Posterior vena cava (tissue), 2 donors: Measurements from ENCODE around the gene PPP1R9B. TPM values are rescaled to one million over a fixed set of nuclear protein-coding genes. Genes with fewer than 3 reads are reported as not detected.
A peak's percentile ranks its signal among the peaks of the same experiment; 100 is the strongest.

Experiments used
- DNase-seq: peaks from one replicate; pipeline ENCODE4 v3.0.0-alpha.2; 2020; ENCODE audit warnings: low spot score
- intact Hi-C, 2 donors: fragments of 100-400 bp; cut with DNase I; formaldehyde crosslinking; loops; one replicate each; pipeline versions ENCODE4 v1.14.1 to v1.14.2; 2022 to 2023
- total RNA-seq, 2 donors: library from RNA; stranded (reverse); fragmentation: NEBNext Ultra II Directional; extraction: Animal tissue kit (Norgen Biotek cat#: 25700); gene quantifications; one replicate each; pipeline ENCODE4 v1.2.1, GENCODE V29; 2021
- donor health status: DM: yes; HTN: yes; CAD: no.
- donor health status: DM: yes; HTN: yes; CAD: no.

PPP1R9B gene
- total RNA-seq, 2 donors from 2014 or later = 51.4 to 53.7 TPM

DNA sequence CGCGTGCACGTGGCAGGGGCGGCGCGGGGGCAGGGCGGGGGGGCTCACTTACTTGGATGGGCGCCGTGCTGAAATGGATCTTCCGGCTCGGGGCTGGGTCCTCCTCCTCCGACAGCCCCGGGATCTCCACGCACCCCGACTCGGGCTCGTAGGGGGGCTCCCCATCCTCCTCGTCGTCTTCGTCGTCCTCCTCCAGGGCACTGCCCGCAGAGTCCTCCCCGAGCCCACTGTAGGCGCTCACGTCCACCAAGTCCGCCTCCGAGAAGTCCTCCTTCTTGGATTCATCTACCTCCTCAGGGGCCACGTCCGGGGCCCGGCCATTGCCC lies 1.4 kb downstream of the PPP1R9B start:
- intact Hi-C loops = no loop called here
- no peak for DNase-seq

DNA sequence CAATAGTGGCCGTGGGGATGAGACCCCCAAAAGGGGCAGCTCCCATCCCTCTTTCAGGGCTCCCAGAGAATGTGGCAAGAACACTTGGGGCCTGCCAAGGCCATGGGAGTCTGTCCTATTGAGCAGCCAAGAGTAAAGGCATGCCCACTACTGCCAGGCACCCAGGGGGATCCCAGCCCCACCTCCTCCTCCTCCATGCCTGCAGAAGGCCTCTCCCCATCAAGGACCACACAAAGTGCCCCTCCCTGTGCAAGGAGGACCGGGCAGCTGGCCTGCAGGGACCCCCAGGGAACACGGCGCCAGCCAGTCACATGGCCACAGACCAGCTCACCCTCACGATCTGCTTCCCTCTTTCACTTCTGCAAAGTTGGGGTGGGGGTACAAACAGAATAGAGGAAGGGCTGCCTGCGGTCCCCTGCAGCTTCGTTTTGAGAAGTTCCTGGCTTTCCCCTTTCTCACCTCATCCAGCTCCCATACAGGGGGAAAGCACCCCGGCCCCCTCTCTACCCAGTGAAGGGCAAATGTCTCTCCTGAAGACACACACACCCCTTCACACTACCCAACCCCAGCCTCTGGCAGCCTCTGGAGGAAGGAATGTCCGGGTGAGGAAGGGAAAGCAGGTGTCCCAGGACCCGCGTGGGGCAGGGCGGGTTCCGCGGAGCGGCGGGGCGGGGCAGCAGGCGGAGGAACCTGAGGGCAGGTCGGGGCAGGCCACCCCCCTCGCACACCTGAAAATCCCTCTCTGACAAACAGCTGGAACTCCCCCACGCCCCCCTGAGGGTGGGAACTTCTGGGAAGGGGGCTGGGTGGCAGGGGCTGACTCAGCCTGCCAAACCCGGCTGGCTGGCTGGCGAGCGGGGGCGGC lies 2.0 kb downstream of the PPP1R9B start:
- DNase-seq = peak; percentile 86
- intact Hi-C loops = no loop called here

GRCh38 chr17:50147841-50148225 lies 2.6 kb downstream of the PPP1R9B start:
- intact Hi-C loops = no loop called here
- no peak for DNase-seq

GRCh38 chr17:50146927-50147665 lies 3.4 kb downstream of the PPP1R9B start:
- intact Hi-C loops = no loop called here
- DNase-seq = no peak

- no peak for DNase-seq
- intact Hi-C loops = no loop called here
Measured at GRCh38 chr17:50146230-50146926, 4.1 kb downstream of the PPP1R9B start.

GRCh38 chr17:50145532-50146229 lies 4.8 kb downstream of the PPP1R9B start:
- intact Hi-C loops = no loop called here
- DNase-seq = no peak

DNA sequence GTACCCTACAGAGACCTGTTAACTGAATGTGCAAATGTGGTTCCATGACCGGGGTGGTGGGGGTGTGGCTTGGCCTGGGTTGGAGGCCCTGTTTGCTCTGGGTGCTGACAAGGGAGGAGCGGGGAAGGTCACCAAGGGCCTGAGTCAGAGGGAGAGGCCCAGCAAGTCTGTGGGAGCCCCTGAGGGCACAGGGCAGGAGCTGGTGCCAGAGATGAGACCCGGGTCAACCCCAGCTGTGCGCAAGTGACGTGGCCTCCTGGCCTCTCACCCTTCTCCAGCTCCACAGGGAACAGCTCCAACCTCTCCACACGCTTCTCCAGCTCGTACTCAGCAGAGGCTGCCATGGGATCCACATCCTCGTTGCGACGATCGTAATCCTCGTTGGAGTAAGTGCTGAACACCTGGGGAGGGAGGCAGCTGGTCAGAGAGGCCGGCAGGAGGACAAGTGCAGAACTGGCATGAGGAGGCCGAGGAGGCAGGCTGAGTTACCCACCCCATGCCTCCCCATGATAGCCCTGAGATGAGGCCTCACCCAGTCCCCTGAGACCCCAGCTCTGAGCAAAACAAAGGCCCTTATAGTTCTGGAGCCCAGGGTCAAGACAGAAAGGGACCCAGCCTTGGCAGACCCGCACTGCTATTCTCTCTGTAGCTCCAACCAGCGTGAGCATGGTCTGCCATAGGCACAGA lies 5.5 kb downstream of the PPP1R9B start:
- DNase-seq = no peak
- intact Hi-C loops = no loop called here

GRCh38 chr17:50144355-50144754 lies 6.1 kb downstream of the PPP1R9B start:
- intact Hi-C loops = no loop called here
- no peak for DNase-seq

- no peak for DNase-seq
- intact Hi-C loops = no loop called here
Measured at GRCh38 chr17:50143461-50144176, 6.9 kb downstream of the PPP1R9B start.

- DNase-seq = no peak
- intact Hi-C loops = no loop called here
Measured at GRCh38 chr17:50141745-50142110, 8.7 kb downstream of the PPP1R9B start.

DNA sequence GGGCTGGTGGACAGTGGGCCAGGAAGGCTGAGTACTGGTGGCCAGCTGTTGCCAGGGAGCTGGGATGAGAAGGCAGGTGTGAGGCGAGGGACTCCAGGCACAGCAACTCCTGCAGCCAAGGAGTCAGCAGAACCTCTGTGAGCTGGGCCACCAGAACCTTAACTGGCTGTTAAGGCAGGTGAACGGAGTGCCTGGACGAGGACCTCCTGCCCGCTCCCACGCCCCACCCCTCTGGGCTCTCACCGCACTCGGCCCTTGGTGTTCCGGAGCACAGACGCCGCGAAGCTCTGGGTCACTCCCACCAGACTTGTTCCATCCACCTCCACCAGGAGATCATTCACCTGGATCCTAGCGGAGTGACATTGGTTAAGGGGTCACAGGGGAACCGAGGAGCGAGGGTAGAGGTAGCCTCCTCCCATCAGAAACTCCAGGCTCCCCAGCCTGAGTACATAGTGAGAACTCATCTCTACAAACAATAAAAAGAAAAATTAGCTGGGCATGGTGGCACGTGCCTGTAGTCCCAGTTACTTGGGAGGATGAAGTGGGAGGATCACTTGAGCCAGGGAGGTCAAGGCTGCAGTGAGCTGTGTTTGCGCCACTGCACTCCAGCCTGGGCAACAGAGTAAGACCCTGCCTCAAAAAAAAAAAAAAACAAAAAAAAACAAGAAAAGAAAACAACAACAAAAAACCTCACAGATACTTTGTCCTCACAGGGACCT lies 9.3 kb downstream of the PPP1R9B start:
- intact Hi-C loops = no loop called here

DNA sequence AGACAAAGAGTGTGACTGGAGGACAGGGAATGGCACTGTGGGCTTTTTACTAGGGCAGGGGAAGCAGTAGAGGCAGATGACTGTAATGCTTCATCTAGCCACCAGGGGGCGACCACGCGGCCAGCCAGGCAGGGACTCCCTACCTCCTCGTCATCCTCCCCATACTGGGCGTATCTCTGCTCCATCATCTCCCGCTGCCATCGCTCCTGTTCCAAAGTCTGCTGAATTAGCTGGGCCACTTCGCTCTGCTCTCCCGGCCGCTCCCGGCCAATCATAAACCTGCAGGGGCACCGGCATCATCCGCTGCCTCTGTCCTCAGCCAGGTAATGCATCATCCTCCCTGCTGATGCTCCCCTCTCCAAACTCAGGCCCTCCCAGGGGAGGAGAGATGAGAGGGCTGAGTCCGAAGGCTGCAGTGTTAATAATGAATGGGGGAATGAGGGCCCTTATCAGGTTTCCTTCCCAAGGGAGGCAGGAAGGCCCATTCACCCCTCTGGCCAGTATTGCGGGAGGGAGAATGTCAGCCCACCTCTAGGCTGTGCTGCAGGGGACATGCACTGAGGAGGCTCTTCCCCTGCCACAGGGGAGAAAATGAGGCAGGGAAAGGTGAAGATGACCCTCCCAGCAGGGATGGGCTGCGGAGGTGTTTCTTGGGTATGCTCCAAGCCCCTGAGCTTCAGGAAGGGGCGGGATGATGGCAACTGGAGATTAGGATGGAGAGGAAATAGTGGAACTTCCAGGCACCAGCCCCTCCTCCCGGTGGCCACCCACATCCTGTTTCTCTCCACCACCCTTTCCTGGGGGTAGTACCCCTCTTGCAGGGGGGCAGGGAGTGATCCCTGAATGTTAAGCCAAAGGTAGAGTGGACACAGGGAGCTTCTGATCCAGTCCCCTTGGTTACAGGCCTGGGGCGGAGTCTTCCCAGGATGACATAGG lies 10.3 kb downstream of the PPP1R9B start:
- intact Hi-C loops = no loop called here
- DNase-seq = peak; percentile 95

More for the DNA sequence above, 9.3 kb downstream of the PPP1R9B start:
- no peak for DNase-seq

DNA sequence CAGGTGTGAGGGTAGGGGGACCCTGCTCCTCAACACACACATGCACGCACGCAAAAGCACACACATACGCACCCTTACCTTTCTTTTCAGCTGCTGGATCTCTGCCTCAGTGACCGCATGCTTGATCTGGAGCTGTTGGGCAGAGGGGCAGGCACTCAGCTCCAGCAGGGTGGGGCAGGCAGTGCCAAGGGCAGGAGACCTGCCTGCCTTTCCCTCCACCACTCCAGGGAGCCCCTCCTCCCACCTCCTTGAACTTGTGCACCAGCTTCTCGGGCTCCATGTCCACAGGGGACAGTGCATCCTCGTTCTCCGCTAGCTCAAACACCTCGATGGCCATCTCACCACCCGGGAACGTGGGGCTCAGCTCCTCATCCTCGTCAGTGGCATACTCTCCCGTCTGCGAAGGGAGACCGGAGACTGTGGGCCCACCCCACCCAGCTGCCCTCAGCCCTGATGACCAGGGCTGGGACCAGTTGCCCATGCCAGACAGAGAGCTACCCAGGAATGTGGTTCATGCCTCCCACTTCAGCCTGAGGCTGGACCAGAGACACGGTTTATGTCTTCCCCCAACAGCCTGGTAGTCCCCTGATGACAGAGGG lies 11.2 kb downstream of the PPP1R9B start:
- DNase-seq = no peak
- intact Hi-C loops = no loop called here

- no peak for DNase-seq
- intact Hi-C loops = loop anchor here in 1 of 2 donors (1.0 kb wide), 1 partner anchor 18 kb away; no protein-coding TSS in a partner anchor
Measured at GRCh38 chr17:50137042-50137441, 13.4 kb downstream of the PPP1R9B start.

DNA sequence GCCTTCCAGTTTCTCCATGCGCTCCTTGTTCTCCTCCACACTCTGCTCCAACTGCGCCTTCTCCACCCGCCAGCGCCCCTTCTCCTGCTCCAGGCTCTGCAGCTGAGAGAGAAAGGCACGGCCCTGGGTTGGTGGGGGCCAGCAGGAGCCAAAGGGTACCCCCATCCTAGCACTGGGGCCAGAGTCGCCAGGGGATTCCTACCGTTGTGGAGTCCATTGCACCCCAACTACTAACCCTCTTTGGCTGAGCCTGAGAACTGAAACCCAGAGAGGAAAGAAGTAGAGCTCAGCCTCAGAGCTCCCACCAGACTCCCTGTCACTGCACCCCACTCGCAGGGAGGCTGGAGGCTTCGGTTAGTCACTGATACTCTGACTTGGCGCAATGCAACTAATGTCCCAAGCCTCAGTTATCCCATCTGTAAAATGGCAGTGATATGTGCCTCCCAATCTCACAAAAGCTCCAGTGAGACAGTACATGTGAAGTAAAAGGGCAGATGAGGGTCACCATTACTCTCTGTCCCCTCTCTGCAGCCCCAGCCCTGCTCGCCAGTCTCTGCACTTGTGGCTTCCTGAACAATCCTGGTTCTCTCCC lies 14.3 kb downstream of the PPP1R9B start:
- no peak for DNase-seq
- intact Hi-C loops = no loop called here
